Occipital lobe (tissue), 2 donors: ENCODE results near the gene CD99. TPM values are rescaled to one million over a fixed set of nuclear protein-coding genes. Genes with fewer than 3 reads are reported as not detected.

Experiments used
- DNase-seq: peaks from one replicate; lab custom pipeline; 2025; lab: John Stamatoyannopoulos, UW
- total RNA-seq: library from RNA; depleted of rRNA; stranded (reverse); fragments of >200 nt; gene quantifications from one replicate; pipeline ENCODE4 v1.2.3, GENCODE V29; 2014

CD99 gene
- total RNA-seq, 1 donor from 2014 or later, result 7.2 TPM

DNA sequence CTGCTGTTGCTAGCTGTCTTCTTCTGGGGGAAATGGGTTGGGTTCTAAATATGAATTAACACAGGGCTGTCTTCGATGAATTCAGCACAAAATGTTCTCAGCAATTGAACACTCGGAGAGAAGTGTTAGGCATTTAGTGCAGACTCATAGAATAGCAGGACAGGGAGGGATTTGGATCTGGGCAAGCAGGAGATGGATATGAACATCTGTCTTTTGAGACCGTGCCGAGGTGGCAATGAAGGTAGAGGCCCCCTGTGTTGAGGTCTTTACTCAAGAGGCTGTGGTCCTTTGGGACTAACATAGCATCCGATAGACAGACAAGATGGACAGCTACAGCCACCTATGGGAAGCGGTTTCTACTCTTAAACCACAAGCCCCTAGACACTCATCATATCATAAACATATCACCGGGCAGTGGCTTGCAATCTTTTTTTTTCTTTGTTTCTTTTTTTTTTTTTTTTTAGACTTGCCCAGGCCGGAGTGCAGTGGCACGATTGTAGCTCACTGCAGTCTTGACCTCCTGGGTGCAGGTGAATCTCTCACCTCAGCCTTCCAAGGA, 6.7 kb downstream of the CD99 start:
- no peak for DNase-seq

DNA sequence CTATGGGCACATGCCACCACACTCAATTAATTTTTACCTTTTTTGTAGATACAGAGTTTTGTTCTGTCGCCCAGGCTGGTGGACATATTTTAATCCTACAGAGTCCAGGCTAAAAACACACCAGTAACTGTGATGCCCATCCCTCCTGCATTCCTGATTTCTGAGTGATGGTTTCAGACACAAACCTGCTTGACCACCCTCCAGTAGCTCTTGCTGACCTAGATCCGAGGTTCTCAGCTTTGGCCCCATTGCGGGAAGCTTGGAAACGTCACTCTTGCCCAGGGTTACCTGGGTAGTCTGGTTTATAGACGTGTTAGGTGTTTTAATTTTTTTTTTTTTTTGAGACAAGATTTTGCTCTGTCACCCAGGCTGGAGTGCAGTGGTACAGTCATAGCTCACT, 7.5 kb downstream of the CD99 start:
- DNase-seq, result no peak

DNA sequence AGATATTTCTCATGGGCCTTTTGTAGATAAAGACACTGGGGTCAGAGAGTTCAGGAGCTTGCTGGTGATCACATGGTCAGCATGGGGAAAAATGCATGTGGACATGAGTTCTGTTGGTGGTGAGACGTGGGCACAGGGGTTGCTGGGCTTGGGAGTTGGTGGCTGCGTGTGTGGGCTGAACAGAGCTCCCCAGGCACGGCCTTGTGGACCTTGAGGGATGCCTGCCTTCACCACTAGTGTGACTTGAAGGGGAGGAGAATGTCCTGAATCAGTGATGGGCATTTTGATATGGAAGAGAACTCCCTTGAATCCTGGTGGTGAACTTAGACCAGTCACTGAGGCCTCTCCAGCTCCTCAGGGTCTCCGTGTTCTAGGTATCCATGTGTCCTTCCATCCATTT, 8.9 kb downstream of the CD99 start:
- no peak for DNase-seq

DNA sequence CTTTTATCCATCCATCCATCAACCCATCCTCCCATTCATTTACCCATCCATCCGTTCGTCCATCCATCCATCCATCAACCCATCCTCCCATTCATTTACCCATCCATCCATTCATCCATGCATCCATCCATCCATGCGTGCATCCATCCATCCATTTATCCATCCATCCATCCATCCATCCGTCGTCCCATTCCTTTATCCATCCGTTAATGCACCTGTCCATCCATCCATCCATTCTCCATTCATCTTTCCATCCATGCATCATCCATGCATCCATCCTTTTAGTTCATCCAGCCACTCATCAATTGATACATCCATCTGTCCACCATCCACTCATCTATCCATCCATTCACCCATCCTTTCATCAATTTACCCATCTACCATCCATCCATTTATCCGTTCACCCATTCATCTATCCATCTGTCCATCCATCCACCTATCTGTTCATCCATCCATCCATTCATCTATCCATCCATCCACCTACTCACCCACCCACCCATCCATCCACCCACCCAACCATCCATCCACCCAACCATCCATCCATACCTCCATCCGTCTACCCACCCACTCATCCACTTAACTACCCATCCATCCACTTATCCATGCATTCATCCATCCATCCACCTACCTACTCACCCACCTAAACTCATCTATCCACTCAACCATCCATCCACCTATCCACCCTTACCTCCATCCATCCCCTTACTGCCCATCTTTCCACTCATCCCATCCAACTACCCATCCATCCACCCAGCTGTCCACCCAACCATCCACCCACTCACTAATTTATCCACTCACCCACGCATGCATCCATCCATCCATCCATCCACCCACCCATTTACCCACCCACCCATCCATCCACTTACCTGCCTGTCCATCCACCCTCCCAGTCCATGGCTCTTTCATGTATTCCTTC, 9.6 kb downstream of the CD99 start:
- DNase-seq, result no peak

DNA sequence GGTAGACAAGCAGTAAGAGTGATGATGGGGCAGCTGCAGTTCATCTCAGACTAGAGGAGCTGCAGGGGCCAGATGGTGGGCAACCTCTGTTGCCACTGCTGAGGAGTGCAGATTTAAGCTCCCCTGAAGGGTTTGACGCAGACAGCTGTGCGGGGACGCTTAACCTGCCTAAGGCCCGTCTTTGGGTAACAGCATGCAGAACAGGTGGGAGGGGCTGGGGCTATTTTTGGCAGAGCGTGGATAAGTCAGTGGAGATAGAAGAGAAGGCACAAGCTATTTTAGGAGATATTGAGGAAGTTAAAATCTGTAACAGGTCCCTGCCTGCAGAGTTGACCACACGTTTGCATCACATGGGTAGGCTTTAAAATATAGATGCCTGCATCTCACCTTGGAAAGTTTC, 10.5 kb downstream of the CD99 start:
- no peak for DNase-seq

DNA sequence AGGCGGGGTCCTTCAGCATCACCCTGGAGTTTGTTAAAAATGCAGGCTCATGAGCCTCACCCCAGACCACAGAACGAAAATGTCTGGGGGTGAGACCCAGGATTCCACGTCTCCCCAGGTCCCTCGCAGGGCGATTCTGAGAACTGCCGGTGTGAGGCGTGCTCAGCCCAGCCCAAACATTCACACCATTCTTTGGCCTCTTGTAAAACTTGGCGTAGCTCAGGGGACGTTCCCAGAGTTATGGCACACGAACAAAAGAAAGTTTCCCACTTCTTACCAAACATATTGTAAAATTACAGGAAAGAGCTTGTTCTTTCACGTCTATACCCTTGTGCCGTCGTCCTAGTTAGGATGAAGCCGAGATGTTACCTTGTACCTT, 12.9 kb downstream of the CD99 start:
- DNase-seq, result no peak

DNA sequence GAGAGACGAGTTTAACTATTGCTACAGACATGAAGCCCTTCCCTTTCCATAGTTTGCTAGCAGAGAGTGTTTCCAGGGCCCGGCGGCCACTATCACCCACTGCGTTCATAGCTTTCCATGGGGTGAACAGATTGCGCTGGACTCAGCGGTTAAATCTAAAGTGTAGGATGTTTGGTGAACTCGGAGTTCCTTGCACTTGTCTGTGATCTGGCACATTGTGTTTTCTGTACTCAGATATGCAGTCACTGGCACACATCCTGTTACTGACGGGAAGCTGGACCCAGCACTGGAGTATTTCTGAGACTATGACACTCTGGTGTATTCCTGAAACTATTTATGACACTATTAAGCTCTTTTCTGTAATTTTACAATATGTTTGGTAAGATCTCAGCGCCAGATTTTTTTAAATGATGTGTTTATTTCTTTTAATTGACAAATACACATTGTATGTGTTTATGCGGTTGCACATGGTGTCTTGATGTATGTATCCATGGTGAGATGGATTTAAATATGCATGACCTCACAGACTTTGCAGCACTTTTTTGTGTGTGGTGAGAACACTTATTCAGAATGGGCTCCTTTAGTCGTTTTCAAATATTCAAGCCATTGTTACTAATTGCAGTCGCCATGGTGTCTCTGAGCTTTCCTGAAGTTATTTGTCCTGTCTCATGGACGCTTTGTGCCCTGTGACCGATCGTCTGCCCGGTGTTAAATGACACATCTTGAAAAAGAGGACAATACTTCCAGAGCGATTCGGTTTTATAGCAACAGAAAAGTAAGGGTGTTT, 14.1 kb downstream of the CD99 start:
- DNase-seq, result no peak

DNA sequence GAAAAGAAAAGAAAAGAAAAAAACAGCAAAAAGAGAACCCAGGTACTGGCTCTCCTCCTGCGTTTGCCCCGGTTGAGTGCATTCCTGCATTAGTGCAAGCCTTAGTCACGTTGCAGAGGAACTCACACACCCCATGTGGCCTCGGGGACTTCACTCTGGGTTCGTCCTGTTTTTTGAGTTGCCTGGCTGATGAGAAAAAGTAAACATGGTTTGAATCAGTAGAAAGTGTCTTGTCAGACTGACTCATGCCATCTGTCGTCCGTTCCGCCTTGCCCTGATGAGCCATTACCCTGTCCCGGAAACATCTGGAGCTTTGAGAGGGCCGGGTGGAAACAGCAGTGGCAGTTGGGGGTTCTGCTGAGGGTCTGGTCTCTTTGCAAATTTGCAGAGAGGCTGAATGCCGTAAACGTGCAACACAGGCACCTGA, 16.3 kb downstream of the CD99 start:
- DNase-seq, result no peak

DNA sequence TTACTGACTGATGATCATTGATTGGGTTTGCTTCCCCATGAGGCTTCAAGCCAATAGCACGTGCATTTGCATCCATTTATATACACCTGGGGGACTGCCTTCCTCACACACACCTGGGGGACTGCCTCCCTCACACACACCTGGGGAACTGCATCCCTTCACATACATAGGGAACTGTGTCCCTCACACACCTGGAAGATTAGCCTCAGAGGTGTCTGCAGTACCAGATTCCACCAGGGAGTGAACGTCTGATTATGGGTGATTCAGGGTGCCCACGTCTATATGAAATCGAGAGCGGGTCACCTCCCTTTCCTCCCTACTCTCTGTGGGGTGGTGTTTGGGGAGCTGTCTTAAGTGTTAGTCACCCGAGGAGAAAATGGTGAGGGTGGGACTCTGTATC, 16.9 kb downstream of the CD99 start:
- DNase-seq, result no peak

DNA sequence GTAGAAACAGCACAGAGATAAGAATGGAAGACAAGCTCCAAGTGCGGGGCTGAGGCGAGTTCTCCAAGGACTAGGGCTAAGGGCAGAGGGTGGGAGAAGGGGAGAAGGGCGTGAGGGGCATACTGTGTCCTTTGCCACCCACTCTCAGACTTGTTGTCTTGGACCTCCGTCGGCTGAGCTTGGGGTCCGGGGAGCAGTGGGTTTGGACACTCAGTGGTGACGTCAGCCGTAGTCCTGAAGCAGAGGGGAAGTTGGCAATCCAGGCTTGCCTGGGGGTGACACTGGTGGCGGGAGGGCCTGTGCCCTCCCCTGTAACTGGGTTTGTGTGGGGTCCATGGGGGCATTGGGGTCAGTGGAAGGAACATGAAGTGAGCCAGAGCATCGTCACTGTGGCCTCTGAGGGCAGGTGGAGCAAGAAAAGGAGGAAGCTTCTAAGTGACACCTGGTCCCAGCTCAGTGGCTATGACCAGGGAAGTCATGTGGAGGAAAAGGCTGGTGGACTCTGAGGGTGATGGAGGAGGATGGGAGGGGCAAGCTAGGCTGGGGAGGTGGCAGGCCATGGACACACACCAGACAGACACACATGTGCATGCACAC, 17.6 kb downstream of the CD99 start:
- no peak for DNase-seq

DNA sequence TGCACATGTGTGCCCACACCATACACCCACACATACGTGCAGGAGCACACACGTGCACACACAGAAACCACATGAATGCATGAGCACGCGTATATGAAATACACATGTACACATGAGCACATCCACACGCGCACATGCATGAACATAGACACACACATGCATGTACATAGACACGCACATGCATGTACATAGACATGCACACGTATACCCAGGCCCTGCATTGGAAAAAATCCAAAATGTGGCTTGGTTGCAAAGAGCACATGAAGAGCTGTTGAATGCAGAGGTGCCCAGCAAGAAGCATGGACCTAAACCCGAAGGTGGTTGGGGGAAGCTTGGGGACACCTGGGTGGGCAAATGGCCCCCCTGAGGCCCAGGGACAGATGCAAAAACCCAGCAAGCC, 18.5 kb downstream of the CD99 start:
- DNase-seq, result no peak

DNA sequence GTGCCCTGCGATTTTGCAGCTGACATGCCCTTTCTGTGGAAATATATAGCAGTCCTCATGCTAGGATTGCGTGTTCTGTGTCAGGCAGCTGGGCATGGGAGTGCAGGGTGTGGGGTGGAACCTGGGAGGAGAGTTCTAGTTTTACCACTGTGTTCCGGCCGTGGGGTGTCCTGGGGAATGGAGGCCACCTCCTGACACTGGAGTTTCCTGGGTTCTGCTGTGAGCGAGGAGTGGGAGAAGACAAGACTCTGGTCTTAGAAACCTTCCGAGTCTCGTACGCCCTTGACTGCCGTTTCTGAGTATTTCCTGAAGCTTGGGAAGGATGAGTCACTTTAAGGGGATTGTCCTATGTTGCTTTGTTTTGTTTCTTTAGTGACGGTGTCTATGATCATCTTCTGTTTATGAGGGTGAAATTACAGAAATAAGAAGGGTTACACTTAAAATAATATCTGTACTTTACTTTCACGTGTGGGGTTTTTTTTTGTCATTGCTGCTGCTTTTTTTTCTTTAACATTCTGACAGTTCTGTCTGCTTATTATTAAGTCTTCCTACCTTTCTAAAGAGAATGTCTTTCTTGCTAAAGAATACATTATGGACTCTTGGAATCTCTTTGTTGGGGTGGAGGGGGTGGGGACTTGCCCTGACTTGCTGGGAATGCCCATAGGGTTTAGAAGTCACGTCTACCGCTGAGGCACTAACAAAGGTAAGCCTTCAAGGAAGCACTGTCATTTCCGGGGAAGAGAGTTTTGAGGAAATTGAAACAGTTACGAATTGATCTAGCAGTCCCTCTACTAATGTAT, 19.1 kb downstream of the CD99 start:
- DNase-seq, result no peak

DNA sequence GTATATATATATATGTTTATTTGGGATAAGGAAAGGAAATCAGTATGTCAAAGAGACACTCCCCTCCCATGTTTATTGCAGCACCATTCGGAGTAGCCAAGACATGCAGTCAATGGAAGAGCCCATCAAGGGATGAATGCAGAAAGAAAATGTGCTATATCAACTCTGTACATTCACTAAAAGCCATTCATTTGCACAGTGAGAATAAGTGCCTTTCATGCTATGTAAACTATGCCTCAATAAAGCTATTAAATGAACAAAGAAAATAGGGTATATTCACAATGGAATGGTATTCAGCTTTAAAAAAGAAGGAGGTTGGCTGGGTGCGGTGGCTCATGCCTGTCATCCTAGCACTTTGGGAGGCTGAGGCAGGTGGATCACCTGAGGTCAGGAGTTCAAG, 20.3 kb downstream of the CD99 start:
- no peak for DNase-seq

DNA sequence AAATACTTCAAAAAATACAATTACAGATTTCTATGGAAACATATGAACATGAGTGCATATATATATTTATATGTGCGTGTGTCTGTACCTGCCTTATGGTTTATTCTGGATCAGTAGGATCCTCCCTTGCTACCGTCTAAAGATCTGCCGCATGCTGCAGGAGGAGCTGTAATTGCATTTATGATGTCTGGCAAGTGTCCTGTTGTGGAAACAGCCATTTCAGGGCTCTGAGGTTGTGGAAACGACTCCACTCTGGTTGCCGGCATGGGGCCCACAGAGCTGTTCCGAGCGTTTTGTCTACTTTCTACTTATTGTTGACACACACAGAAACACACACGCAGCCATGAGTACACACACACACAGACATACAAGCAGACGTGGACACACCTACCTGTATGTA, 21.3 kb downstream of the CD99 start:
- DNase-seq, result no peak

DNA sequence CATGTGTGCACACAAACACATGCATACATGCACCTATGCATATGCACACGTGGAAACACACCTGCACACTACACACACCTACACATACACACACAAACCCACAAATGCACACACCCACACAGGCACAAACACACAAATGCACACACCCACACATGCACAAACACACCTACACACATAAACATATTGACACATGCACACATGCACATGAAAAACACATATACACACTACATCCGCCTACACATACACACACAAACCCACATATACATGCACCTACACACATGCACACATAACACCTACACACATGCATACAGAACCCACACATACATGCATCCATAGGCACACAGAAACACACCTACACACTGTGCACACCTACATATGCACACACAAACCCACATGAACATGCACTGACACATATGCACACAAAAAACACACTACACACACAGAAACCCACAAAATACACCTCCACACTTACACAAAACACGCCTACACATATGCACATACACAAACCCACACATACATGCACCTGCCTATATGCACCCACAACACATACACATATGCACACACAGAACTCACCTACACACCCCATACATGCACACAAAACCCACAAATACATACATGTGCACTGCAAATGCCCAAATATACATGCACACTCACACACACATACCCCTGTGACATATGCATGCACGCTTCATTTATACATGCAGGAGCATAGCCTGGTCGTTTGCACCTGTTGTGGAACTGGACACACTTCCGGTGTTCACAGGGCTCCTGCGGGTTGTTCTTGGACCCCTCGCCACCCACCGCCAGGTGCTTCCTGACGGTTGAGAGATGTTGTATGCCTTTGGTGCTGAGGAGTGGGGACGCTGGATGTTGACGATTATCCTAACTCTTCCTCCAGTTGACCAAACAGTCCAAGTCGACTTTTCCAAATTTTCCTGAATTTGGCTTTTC, 22.1 kb downstream of the CD99 start:
- DNase-seq, result no peak

DNA sequence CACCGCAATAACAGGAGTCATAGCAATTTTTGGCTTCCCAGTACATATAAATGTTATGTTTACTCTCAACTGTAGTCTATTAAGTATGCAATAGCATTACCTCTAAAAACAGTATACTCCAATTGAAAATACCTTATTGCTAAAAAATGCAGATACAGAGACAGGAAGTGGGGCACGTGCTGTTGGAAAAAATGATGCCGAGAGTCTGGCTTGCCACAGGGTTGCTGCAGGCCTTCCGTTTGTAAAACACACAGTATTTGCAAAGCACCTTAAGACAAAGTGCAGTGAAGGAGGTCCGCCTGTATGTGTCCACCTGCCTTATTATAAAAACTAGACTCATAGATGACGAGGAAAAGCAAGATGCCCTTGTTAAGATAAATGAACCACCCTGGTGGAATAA, 23.5 kb downstream of the CD99 start:
- DNase-seq, result no peak

DNA sequence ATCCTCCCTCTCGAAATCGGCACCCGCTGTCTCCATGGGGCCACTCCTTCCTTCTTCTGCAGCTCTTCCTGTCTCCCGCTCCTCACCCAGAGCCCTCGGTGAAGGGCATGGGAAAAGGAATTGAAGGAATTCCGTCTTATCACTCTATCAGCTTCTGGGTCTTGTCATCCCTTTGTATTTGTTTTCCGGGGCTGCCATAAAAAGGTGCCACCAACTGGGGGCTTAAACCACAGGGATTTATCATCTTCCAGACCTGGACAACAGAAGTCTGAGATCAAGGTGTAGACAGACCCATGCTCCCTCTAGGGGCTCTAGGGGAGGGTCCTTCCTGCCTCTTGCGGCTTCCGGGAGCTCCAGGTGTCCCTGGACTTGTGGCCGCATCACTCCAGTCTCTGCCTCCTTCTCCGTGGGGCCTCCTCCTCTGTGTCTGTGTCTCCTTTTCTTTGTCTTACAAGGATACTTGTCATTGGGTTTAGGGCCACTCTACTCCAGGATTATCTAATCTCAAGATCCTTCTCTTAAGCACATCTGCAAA, 24.0 kb downstream of the CD99 start:
- DNase-seq, result no peak

DNA sequence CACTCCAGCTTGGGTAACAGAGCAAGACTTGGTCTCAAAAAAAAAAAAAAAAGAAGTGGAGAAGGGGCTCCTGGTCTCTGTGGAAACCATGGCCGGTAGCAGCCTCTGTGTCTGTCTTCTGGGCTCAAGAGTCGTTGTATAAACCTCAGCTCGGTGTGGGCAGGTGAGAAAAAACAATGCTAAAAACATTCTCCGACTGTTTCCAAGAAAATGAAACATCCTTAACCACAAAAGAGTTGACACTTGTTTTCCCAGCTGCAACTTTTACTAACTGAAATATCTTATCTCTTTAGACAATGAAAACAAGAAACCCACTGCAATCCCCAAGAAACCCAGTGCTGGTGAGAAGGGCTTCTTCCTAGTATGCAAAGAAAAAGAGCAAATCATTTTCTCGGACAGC, 26.2 kb downstream of the CD99 start:
- DNase-seq, result no peak

DNA sequence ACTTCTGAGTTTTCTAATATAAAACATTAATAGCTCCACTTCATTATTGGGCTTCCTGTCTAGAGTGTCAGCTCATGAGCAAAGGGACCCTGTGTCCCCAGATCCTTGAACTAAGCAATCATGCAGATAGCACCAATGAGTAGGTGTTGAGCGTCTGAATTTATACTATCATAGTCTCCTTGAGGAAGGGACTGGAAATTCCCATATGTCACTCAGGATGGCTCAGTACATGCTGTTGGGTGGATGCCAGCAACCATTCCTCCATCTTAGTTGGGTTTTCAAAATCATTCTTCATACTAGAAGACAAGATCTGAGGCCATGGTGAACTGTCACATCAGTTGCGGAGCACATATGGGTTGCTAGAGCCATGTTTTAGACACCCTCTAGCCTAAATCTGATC, 27.7 kb downstream of the CD99 start:
- DNase-seq, result no peak
